Stimulated activated CD4-positive, alpha-beta T cell treated with anti-CD3 and anti-CD28 coated beads, Interleukin-1b, Interleukin-23, amount 100 ng/mL, for 24 hours (primary cell): Measurements from ENCODE around the gene DRGX.

ENCODE experiments used
- DNase-seq, 4 experiments: peaks; one replicate each; pipeline ENCODE4 v3.0.0-alpha.2; 2020; ENCODE audit warnings: low read depth in 4 of 4, low spot score in 1 of 4

The DRGX gene

GRCh38 chr10:49395741-49396665 lies at the start of gene DRGX:
TSS of gene DRGX (minus strand) at chr10:49396089. CDS start at chr10:49395440, 649 bp downstream.
- DNase-seq, result no peak

- no peak for DNase-seq
Measured at GRCh38 chr10:49444349-49444748, 48.5 kb upstream of the DRGX start.

- no peak for DNase-seq
Measured at GRCh38 chr10:49442863-49443262, 47.0 kb upstream of the DRGX start.

GRCh38 chr10:49441488-49442476 lies 45.9 kb upstream of the DRGX start:
- DNase-seq, result no peak

GRCh38 chr10:49435225-49435624 lies 39.3 kb upstream of the DRGX start:
- no peak for DNase-seq

GRCh38 chr10:49433069-49433468 lies 37.2 kb upstream of the DRGX start:
- no peak for DNase-seq

- no peak for DNase-seq
Measured at GRCh38 chr10:49431426-49431825, 35.5 kb upstream of the DRGX start.

- DNase-seq, result no peak
Measured at GRCh38 chr10:49429458-49429857, 33.6 kb upstream of the DRGX start.

GRCh38 chr10:49426490-49427360 lies 30.8 kb upstream of the DRGX start:
- DNase-seq, result no peak

- no peak for DNase-seq
Measured at GRCh38 chr10:49419005-49419404, 23.1 kb upstream of the DRGX start.

GRCh38 chr10:49418328-49418727 lies 22.4 kb upstream of the DRGX start:
- DNase-seq, result no peak

GRCh38 chr10:49418053-49418326 lies 22.1 kb upstream of the DRGX start:
- DNase-seq, result no peak

- DNase-seq, result no peak
Measured at GRCh38 chr10:49417311-49418052, 21.6 kb upstream of the DRGX start.

- no peak for DNase-seq
Measured at GRCh38 chr10:49415846-49416245, 20.0 kb upstream of the DRGX start.

GRCh38 chr10:49415109-49415508 lies 19.2 kb upstream of the DRGX start:
- no peak for DNase-seq

- no peak for DNase-seq
Measured at GRCh38 chr10:49414496-49414895, 18.6 kb upstream of the DRGX start.

- DNase-seq, result no peak
Measured at GRCh38 chr10:49412571-49412970, 16.7 kb upstream of the DRGX start.

GRCh38 chr10:49410365-49411074 lies 14.6 kb upstream of the DRGX start:
- DNase-seq, result no peak

GRCh38 chr10:49409755-49410154 lies 13.9 kb upstream of the DRGX start:
- no peak for DNase-seq
